Right lobe of liver (tissue), 4 donors: Measurements from ENCODE around the gene KCNH1.

Experiments used
- CTCF ChIP-seq, 4 donors: fragments of 200-600 bp in 3 of 4; fragments of 450-650 bp in 1 of 4; IDR thresholded peaks; one replicate each; pipeline versions ENCODE4 v1.5.1 to v1.8.0; 2016 to 2022; ENCODE audit warnings: antibody characterized with exemption in 4 of 4, mild to moderate bottlenecking in 2 of 4
- POLR2A ChIP-seq: fragments of 450-650 bp; IDR thresholded peaks from one replicate; pipeline ENCODE4 v1.6.1; 2017; ENCODE audit warnings: antibody characterized with exemption, mild to moderate bottlenecking
- donor health status: DM: no; HTN: no; CAD: no.
- donor health status: DM: no; HTN: no; CAD: no.
- donor health status: DM: no; HTN: yes; CAD: no.

GRCh38 chr1:210709701-210710100 lies 424.2 kb downstream of the KCNH1 start:
- no peak for TF ChIP-seq CTCF (IDR thresholded peaks at IDR 0.05)
- no peak for TF ChIP-seq POLR2A
